Ectodermal cell (in vitro differentiated cells): ENCODE data around the gene PRKACB.
"Not testable (repeated sequence)": the region's sequence is repeated elsewhere in the genome, so short reads cannot be mapped to it uniquely, and the experiment has no call there.

Experiments
- H3K27ac ChIP-seq: 2 replicates; pipeline ENCODE4 v1.7.0; 2013; ENCODE audit warnings: mild to moderate bottlenecking, low read depth, low read length; ENCODE audit not compliant: insufficient read depth, poor library complexity, severe bottlenecking
- H3K27me3 ChIP-seq: 2 replicates; pipeline ENCODE4 v1.7.0; 2013; ENCODE audit warnings: mild to moderate bottlenecking, low read length; ENCODE audit not compliant: insufficient read depth, control insufficient read depth, poor library complexity, severe bottlenecking
- H3K36me3 ChIP-seq: one replicate; pipeline ENCODE4 v1.7.0; 2013; ENCODE audit warnings: low read length; ENCODE audit not compliant: control insufficient read depth, insufficient read depth
- H3K4me1 ChIP-seq: one replicate; pipeline ENCODE4 v1.7.0; 2013; ENCODE audit warnings: low read length; ENCODE audit not compliant: control insufficient read depth, insufficient read depth
- H3K4me3 ChIP-seq: 2 replicates; pipeline ENCODE4 v1.7.0; 2013; ENCODE audit warnings: low read depth, low read length, control low read depth; ENCODE audit not compliant: insufficient read depth
- H3K9me3 ChIP-seq: 2 replicates; pipeline ENCODE4 v1.7.0; 2013; ENCODE audit warnings: mild to moderate bottlenecking, low read length, moderate library complexity; ENCODE audit not compliant: control insufficient read depth
- WGBS, 2 experiments: methylation state at CpG; one replicate each; pipeline ENCODE4 v1.1.7; 2013; ENCODE audit warnings: missing lambda C conversion rate in 2 of 2; 5-methylcytosine and 5-hydroxymethylcytosine counted together

PRKACB gene

DNA sequence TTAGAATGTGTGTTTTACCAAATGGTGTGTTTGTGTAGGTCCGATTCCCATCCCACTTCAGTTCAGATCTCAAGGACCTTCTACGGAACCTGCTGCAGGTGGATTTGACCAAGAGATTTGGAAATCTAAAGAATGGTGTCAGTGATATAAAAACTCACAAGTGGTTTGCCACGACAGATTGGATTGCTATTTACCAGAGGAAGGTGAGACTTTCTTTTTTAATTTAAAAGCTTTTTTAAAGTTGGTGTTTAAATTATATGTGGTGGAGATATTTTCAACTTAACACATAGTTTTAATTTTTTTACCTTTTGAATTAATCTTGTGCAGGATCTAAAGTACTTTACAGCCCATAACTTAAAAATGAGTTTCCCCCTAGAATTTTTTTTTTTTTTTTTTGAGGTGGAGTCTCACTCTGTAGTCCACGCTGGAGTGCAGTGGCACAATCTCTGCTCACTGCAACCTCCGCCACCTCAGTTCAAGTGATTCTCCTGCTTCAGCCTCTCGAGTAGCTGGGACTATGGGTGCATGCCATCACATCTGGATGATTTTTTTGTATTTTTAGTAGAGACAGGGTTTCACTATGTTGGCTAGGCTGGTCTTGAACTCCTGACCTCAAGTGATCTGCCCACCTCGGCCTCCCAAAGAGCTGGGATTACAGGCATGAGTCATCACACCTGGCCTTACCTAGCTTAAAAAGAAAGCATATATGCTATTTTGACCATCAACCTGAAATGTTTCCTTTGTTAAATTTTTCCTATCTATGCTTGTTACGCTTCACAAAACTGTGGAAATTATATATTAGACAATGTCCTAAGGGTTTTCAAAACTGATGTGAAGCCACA lies 70.3 kb downstream of the PRKACB start:
- Histone ChIP-seq H3K27ac (no peak overlapping the region), H3K36me3 (no peaks in the 10 kb centered on the region), H3K4me1 (no peaks in the 10 kb centered on the region), H3K27me3 (no peaks in the 10 kb centered on the region), H3K4me3 (no peak overlapping the region), H3K9me3 (no peaks in the 10 kb centered on the region)
- 92 to 95% methylated on average over 7 to 8 of the region's 8 CpGs for WGBS, 2 experiments

DNA sequence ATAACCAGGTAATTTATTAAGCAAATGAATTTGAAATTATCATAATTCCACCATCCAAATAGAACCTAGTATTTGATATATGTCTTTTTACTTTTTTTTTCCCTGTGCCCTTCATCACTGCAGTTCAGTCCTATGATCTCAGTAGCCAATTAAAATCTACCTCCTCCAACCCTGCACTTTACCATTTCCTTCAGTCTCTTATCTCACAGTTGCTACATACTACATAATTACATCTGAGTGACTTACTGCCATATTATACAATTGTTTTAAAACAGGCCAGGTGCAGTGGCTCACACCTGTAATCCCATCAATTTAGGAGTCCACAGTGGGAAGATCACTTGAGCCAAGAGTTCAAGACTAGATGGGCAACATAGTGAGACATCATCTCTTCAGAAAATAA lies 73.2 kb downstream of the PRKACB start:
- Histone ChIP-seq H3K4me3 (no peak overlapping the region), H3K27ac (no peak overlapping the region), H3K4me1 (no peaks in the 10 kb centered on the region), H3K9me3 (no peaks in the 10 kb centered on the region), H3K27me3 (no peaks in the 10 kb centered on the region), H3K36me3 (no peaks in the 10 kb centered on the region)

DNA sequence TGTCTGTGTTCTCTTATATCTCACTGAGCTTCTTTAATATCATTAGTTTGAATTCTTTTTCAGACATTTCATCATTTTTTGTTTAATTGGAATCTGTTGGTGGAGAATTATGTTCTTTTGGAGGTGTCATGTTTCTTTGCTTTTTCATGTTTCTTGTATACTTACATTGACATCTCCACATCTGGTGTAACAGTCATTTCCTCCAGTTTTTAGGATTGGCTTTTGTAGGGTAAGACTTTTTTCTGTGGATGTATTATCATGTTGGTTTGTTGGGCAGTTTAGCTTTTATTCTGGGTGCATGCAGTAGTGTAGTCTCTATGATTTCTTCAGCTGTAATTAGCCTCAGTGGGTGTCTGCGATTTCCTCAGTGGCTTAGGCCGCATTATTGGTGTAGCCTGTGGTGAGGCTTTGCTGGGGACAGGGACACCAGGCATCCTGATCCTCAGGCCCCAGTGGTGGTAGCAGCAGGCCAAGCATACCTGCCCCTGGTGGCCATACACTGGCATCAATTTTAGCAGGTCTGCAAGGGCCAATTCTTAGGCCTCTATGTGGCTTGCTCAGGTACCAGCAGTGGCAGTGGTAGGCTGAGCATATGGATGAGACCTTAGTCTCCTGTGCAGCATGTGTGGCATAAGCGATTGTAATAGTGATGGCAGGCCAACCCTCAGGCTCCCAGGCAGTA lies 79.8 kb downstream of the PRKACB start:
- WGBS, 2 experiments = 63% methylated on average over 3 of the region's 3 CpGs
- H3K4me1 ChIP-seq = no peaks in the 10 kb centered on the region
- no peaks in the 10 kb centered on the region for H3K27me3 ChIP-seq
- H3K9me3 ChIP-seq = no peaks in the 10 kb centered on the region
- no peaks in the 10 kb centered on the region for H3K36me3 ChIP-seq
- H3K4me3 ChIP-seq = no peak overlapping the region
- no peak overlapping the region for H3K27ac ChIP-seq

DNA sequence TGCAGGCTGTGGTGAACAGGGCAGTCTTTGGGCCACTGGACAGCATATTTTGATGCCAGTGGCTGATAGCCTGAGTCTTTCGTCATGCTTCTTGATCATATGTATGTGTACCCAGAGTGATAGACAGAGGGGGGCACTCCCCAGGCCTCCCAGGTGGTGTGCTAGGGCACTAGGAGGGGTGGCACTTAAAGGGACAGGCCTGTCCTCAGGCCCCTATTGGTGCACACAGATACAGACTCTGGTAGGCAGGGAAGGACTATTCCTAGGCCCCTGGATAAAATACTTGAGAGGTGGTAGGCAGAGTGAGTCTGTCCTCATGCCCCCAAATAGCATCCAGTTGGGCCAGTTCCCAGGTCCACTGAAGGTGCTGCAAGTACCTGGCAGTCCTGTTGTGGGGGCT lies 80.8 kb downstream of the PRKACB start:
- Histone ChIP-seq H3K9me3 (no peaks in the 10 kb centered on the region), H3K4me3 (no peak overlapping the region), H3K4me1 (no peaks in the 10 kb centered on the region), H3K27me3 (no peaks in the 10 kb centered on the region), H3K36me3 (no peaks in the 10 kb centered on the region), H3K27ac (no peak overlapping the region)
- 96% methylated on average over 1 of the region's 1 CpG for WGBS, 2 experiments

DNA sequence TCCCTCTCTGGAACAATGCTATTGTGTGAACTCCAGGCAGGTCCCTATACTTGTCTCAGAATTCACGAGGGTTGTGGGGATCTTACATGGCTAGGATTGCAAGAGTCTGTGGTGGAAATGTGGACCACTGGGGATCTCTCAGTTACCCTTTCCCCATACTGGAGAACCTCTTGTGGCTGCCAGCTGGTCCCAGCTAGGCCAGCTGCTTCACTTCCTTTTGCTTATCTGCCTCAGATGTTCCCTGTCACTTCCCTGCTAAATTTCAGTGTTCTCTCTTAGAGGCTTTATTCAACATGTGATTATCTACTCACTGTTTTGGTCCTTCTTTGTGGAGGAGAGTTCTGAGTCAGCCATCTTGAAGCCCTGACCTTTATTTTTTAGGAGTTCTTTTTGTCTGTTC lies 81.6 kb downstream of the PRKACB start:
- Histone ChIP-seq H3K36me3 (no peaks in the 10 kb centered on the region), H3K27me3 (no peaks in the 10 kb centered on the region), H3K4me3 (no peak overlapping the region), H3K4me1 (no peaks in the 10 kb centered on the region), H3K9me3 (no peaks in the 10 kb centered on the region), H3K27ac (no peak overlapping the region)
- 95 to 100% methylated on average over 1 of the region's 1 CpG for whole genome bisulfite sequencing, 2 experiments

DNA sequence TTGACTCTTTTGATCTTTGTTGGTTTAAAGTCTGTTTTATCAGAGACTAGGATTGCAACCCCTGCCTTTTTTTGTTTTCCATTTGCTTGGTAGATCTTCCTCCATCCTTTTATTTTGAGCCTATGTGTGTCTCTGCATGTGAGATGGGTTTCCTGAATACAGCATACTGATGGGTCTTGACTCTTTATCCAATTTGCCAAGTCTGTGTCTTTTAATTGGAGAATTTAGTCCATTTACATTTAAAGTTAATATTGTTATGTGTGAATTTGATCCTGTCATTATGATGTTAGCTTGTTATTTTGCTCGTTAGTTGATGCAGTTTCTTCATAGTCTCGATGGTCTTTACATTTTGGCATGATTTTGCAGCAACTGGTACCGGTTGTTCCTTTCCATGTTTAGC lies 88.6 kb downstream of the PRKACB start:
- H3K27ac ChIP-seq, H3K4me1 ChIP-seq, H3K36me3 ChIP-seq, H3K9me3 ChIP-seq, H3K27me3 ChIP-seq, H3K4me3 ChIP-seq: not testable (repeated sequence)
- 84 to 95% methylated on average over 3 of the region's 3 CpGs for WGBS, 2 experiments

DNA sequence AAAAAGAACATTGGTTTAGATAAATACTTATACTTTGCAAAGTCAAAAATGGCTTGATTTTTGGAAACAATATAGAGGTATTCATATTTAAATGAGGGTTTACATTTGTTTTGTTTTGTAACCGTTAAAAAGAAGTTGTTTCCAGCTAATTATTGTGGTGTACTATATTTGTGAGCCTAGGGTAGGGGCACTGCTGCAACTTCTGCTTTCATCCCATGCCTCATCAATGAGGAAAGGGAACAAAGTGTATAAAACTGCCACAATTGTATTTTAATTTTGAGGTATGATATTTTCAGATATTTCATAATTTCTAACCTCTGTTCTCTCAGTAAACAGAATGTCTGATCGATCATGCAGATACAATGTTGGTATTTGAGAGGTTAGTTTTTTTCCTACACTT lies 92.2 kb downstream of the PRKACB start:
- peaks cover 9% of the 10 kb centered on the region for H3K36me3 ChIP-seq
- H3K9me3 ChIP-seq = no peaks in the 10 kb centered on the region
- no peaks in the 10 kb centered on the region for H3K27me3 ChIP-seq
- H3K4me1 ChIP-seq = no peaks in the 10 kb centered on the region
- H3K27ac ChIP-seq = no peak overlapping the region
- H3K4me3 ChIP-seq = no peak overlapping the region
- 88 to 89% methylated on average over 1 to 2 of the region's 2 CpGs for WGBS, 2 experiments

DNA sequence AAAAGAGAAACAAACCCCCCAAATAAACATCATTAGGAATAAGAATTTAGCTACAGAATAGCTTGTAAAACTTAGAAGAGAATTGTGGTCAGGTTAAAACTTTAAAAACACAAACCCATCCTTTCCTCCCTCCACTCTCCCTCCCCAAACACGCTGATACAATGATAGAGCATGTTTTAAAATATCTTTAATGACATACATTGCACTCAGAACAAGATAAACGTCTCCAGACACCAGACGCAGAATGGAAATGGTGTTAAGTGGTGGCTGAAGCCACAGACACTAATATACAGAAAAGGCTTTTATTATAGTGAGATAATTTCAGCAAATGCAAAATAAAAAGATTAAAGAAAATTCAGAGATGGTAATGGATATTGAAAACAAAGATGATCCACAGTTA lies 98.6 kb downstream of the PRKACB start:
- 100% methylated on average over 3 of the region's 3 CpGs; no CpG with 5 or more reads in 1 of the 2 experiments for WGBS, 2 experiments
- Histone ChIP-seq H3K4me1 (no peaks in the 10 kb centered on the region), H3K27me3 (no peaks in the 10 kb centered on the region), H3K9me3 (no peaks in the 10 kb centered on the region), H3K4me3 (no peak overlapping the region), H3K27ac (no peak overlapping the region), H3K36me3 (no peaks in the 10 kb centered on the region)

DNA sequence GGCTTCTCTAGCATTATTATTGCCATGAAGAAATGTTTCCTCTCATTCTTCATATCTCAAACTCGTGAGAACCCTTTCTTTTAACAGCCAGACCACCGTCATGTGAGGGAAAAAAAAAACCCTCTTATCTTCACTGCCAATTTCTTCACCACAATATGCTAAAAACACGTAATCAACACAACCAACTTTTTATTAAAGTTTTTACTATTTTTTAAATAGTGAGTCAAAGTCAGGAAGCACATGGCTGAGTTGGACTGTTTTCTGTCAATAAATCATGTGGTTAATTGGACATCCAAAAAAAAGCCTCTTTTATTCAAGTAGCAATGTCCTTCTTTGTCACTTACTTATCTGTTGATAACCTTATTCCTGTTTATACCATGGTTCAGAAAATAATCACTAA lies 101.5 kb downstream of the PRKACB start:
- Histone ChIP-seq H3K9me3 (no peaks in the 10 kb centered on the region), H3K4me1 (no peaks in the 10 kb centered on the region), H3K27ac (no peak overlapping the region), H3K4me3 (no peak overlapping the region), H3K27me3 (no peaks in the 10 kb centered on the region), H3K36me3 (no peaks in the 10 kb centered on the region)
- WGBS, 2 experiments = 91 to 96% methylated on average over 2 of the region's 3 CpGs

DNA sequence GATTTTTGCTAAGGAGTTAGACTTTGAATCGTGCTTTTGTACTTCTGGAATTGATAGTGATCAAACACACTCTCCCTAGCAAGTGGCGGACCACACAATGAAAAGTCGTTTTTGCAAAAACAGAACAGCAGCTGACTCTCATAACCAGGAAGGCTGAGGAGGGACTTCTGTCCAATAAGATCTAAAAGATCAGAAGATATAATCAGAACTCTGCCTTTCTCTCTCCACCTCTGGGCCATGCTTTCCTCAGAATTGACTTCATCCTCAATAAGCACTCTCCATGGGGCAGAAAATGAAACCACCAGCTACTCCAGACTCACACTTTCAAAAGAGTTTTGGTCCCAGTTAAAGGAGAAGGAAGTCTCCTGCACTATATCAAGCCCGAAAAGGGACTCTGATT lies 102.1 kb downstream of the PRKACB start:
- 92 to 97% methylated on average over 4 of the region's 4 CpGs for WGBS, 2 experiments
- Histone ChIP-seq H3K4me1 (no peaks in the 10 kb centered on the region), H3K27ac (no peak overlapping the region), H3K9me3 (no peaks in the 10 kb centered on the region), H3K4me3 (no peak overlapping the region), H3K36me3 (no peaks in the 10 kb centered on the region), H3K27me3 (no peaks in the 10 kb centered on the region)
